Heart right ventricle (tissue), 16 donors: Measurements from ENCODE around the gene EGFR. TPM values are rescaled to one million over a fixed set of nuclear protein-coding genes. Genes with fewer than 3 reads are reported as not detected.

Experiments
- ATAC-seq, 8 donors: fragments of 200-7000 bp; cut with Tn5 transposase; one replicate each; pipeline ENCODE4 v1.9.1; 2020; ENCODE audit warnings: mild to moderate bottlenecking in 8 of 8, moderate library complexity in 8 of 8, moderate number of reproducible peaks in 1 of 8
- DNase-seq, 2 donors: peaks; one replicate each; pipeline ENCODE4 v3.0.0-alpha.2; 2020
- H3K27ac ChIP-seq, 10 donors: fragments of 200-600 bp; sonication (generic) in 2 of 10; one replicate each; pipeline versions ENCODE4 v1.5.0 to v1.8.0; 2020 to 2022; ENCODE audit warnings: mild to moderate bottlenecking in 3 of 10
- H3K27me3 ChIP-seq, 7 donors: fragments of 200-600 bp; one replicate each; pipeline ENCODE4 v1.8.0; 2021 to 2022; ENCODE audit warnings: mild to moderate bottlenecking in 2 of 7
- H3K36me3 ChIP-seq, 9 donors: fragments of 200-600 bp; sonication (generic) in 1 of 9; one replicate each; pipeline versions ENCODE4 v1.5.0 to v1.8.0; 2020 to 2022; ENCODE audit warnings: mild to moderate bottlenecking in 2 of 9
- H3K4me1 ChIP-seq, 9 donors: fragments of 200-600 bp; sonication (generic) in 1 of 9; one replicate each; pipeline versions ENCODE4 v1.5.0 to v1.8.0; 2020 to 2022; ENCODE audit warnings: mild to moderate bottlenecking in 4 of 9
- H3K4me3 ChIP-seq, 10 donors: fragments of 200-600 bp; sonication (generic) in 2 of 10; one replicate each; pipeline versions ENCODE4 v1.5.0 to v1.8.0; 2020 to 2022; ENCODE audit warnings: mild to moderate bottlenecking in 7 of 10, moderate library complexity in 2 of 10
- H3K9me3 ChIP-seq, 11 donors: fragments of 200-600 bp in 10 of 11; sonication (generic) in 2 of 11; one replicate each; pipeline versions ENCODE4 v1.5.0 to v1.8.0; 2013 to 2022; ENCODE audit warnings: mild to moderate bottlenecking in 2 of 11, control low read depth in 1 of 11, moderate library complexity in 1 of 11
- CTCF ChIP-seq, 9 donors: fragments of 200-600 bp; sonication (generic) in 2 of 9; IDR thresholded peaks; one replicate each; pipeline versions ENCODE4 v1.5.0 to v1.8.0; 2021 to 2022; ENCODE audit warnings: antibody characterized with exemption in 9 of 9, mild to moderate bottlenecking in 5 of 9, moderate library complexity in 1 of 9
- WGBS, 2 donors: extraction: QIAGEN DNeasy Blood & Tissue Kit; methylation state at CpG; one replicate each; pipeline ENCODE4 v1.1.7; 2013; ENCODE audit warnings: inconsistent platforms in 1 of 2; 5-methylcytosine and 5-hydroxymethylcytosine counted together
- intact Hi-C, 10 donors: fragments of 100-400 bp; cut with DNase I; formaldehyde crosslinking; loops; one replicate each; pipeline versions ENCODE4 v1.11.1 to v1.14.2; 2022
- polyA plus RNA-seq, 2 donors: library from polyadenylated mRNA; stranded (reverse); fragments of 200-250 nt; gene quantifications; one replicate each; pipeline ENCODE4 v1.2.3, GENCODE V29; 2013
- total RNA-seq, 10 donors: library from RNA; stranded (reverse); fragmentation: NEBNext Ultra II Directional in 3 of 10; extraction: Animal tissue kit (Norgen Biotek cat#: 25700) in 3 of 10; gene quantifications; one replicate each; pipeline versions ENCODE4 v1.2.1 to v1.2.4, GENCODE V29; 2021 to 2023
- donor health status: Arrhythmogenic right ventricular cardiomyopathy.
- donor health status: ischemic (EF 13 %, LVEDD 7.1; RV severe dilation, severe dysfunction).
- donor health status: healthy with polysubstance abuse.
- donor health status: DM: no; HTN: yes; CAD: no.
- donor health status: DM: no; HTN: no; CAD: no.
- donor health status: ischemic (EF 25% LVEDD 6.9; RV normal size, moderate dysfunction).
- donor health status: ischemic (EF 25% LVEDD 5.7; RV mildly dilated, moderate dysfunction).
- donor health status: healthy.
- donor health status: DM: yes; HTN: yes; CAD: no.
- donor health status: Ischemic cardiomyopathy.
- donor health status: ischemic (EF 35%, LVEDD 5.7; RV mildly dilated, moderate dysfunction).
- donor health status: nonischemic (EF 11% LVEDD 7.7; RV severe dilation, severe dysfunction).
- donor health status: DM: yes; HTN: yes; CAD: no.
- donor health status: PGD.
- donor health status: ischemic (EF 29% LVEDD 5.4; RV normal size, mild dysfunction).
- donor health status: nonischemic (EF 23%, LVEDD 6.1; RV moderate dilation, normal function).

Gene EGFR
- total and polyA plus RNA-seq, 12 donors, result 1.9 to 13.5 (median 7.6) TPM

DNA sequence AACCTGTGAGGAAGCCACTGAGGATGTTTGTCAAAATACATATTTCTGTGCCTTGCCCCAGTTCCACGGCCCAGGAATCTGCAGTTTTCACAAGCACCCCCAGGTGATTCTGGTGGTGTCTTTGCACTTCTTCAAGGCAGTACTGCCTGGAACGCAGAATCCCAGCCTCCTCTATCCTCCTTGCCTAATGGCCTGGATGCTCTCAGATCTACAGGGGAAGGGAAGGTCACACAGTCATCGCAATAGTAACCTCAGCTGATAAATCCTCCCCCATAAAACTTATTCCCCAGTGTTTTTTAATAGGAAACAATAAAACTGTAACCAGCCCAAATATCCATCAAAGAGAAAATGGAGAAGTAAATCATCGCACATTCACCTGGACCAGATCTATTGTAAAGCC lies 78.3 kb downstream of the EGFR start:
- Histone ChIP-seq H3K27ac (peak overlapping the region in 1 of 10 donors; percentile 25), H3K9me3 (no peaks in the 10 kb centered on the region), H3K27me3 (no peaks in the 10 kb centered on the region), H3K36me3 (no peaks in the 10 kb centered on the region), H3K4me1 (peaks cover 12 to 92% (median 53%) of the 10 kb centered on the region in 9 donors), H3K4me3 (no peak overlapping the region)
- DNase-seq, result no peak
- no peak for ATAC-seq
- intact Hi-C loops, result loop anchor here in 1 of 10 donors (5.0 kb wide), 1 partner anchor 35 kb away; no protein-coding TSS in a partner anchor
- WGBS, 2 donors, result 89 to 93% methylated on average over 4 of the region's 4 CpGs
- TF ChIP-seq CTCF (IDR thresholded peaks at IDR 0.05), result no peak

DNA sequence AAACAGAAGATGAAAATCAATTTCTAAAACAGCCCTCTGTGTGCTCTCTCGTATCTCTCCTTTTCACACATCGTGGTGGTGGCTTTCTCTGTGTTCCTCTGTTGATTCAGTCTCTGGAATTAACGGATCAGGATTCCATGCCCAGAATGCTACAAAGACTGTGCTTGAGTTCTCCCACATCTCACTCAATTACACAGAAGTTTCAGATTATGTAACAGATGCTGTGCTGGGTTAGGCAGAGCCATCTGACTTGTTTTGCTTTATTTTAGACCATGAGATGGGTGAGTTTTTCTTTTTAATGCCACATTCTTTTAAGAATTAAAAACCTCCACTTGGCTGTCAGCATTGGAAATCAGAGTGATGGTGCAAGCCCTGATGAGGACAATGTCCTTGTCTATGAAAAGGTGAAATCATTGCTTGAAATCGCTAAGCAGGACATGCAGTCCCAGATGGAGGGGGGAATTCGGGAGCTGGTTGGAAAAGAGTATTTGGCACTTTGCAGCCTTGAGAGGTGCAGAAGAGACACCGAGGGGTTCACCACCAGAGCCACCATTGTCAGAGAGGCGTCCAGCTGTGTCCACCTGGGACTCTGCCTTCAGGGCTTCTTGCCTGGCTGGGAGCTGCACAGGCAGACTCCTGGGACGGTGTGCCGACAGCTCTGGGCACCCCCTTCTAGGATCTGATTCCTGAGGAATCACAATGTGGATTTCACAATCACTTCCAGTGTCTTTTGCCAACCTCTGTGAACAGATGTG lies 80.4 kb downstream of the EGFR start:
- no peaks in the 10 kb centered on the region for H3K36me3 ChIP-seq
- H3K9me3 ChIP-seq, result no peaks in the 10 kb centered on the region
- peaks cover 8 to 71% (median 32%) of the 10 kb centered on the region in 9 donors for H3K4me1 ChIP-seq
- no peak overlapping the region for H3K4me3 ChIP-seq
- no peak for TF ChIP-seq CTCF (IDR thresholded peaks at IDR 0.05)
- WGBS, 2 donors, result 75 to 76% methylated on average over 9 of the region's 9 CpGs
- peak overlapping the region in 9 of 10 donors; percentile 50 to 87 (median 73) for H3K27ac ChIP-seq
- DNase-seq, result peak in 1 of 2 donors; percentile 46
- H3K27me3 ChIP-seq, result no peaks in the 10 kb centered on the region
- intact Hi-C loops, result loop anchor here in 1 of 10 donors (5.0 kb wide), 1 partner anchor 33 kb away; no protein-coding TSS in a partner anchor
- peak in 6 of 8 donors; percentile 20 to 61 (median 32) for ATAC-seq

DNA sequence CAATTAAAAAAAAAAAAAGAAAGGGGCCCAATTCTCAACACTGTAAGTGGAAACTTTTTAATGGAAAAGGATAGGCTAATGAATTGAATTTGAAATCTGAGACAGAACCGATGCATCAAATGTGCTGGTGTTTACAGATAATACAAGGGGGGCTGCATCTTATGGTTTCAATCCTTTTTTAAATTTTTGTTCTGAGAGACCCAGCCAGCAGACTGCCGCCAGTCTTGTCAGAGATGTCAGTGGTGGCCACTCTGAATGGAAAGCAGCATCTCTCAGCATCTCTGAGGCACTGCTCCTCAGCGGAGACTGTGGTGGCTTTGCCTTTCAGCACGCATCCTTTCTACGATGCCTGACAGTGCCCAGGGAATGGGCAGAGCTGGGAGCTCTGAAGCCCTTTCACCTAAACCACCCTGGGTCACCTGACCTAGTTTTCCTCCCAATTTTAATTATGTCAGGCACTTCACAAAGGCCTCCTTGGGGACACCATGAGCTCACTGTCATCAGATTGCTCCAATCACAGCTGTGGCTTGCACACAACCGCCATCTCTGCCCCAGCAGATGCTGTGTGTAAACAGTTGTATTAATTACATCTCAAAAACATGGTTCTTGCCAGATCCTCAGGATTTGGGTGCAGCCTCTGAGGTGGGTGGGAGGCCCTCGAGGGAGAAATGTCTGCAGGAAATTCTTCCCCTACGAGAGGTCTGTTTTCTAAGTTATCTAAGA lies 81.2 kb downstream of the EGFR start:
- Histone ChIP-seq H3K4me1 (peaks cover 8 to 67% (median 28%) of the 10 kb centered on the region in 9 donors), H3K36me3 (no peaks in the 10 kb centered on the region), H3K9me3 (no peaks in the 10 kb centered on the region), H3K27me3 (no peaks in the 10 kb centered on the region), H3K4me3 (no peak overlapping the region), H3K27ac (peak overlapping the region in 9 of 10 donors; percentile 50 to 87 (median 73))
- TF ChIP-seq CTCF (IDR thresholded peaks at IDR 0.05), result no peak
- intact Hi-C loops, result loop anchor here in 2 of 10 donors (2.0 to 10.0 kb wide), 3 partner anchors 32 to 81 kb away; partner anchors contain the start of gene EGFR (in 1 of the 2)
- 54 to 68% methylated on average over 8 of the region's 8 CpGs for WGBS, 2 donors
- ATAC-seq (peak in 6 of 8 donors; percentile 16 to 69 (median 64)), DNase-seq (no peak)
